ENCODE measurements around the gene EAPP. TPM values are rescaled to one million over a fixed set of nuclear protein-coding genes. Genes with fewer than 3 reads are reported as not detected.
"Not testable (repeated sequence)": the region's sequence is repeated elsewhere in the genome, so short reads cannot be mapped to it uniquely, and the experiment has no call there.

Gene EAPP
- total RNA-seq, 1 donor from 2014 or later: 10.1 TPM

DNA sequence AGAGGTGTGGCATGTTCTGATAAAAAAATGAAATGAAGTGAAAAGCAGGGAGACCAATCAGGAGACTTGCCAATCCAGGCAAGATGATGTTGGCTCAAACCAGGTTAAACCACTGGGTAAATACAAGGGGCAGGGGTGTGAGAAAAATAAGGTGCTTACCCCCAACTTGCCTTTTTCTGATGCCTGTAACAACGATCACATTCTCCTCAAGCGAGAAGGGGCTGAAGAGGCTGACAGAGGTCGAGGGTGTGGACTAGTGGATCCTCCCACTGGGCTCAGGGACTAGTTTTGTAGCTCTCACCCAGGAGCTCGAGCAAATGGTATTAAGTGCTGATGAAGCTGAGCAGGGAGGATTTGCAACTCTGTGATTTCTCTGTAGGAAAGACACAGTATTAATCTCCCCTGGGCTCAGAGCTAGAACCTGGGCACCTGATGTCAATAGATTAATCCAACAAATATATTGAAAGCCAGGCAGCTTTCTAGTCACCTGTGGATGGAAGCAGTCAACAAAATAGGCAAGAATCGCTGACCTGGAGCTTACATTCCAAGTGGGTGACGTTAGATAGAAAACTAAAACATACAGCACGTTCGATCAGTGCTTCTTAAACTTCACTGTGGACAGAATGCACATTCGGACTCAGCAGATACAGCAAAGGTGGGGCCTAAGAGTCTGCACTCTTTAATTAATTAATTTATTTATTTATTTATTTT is 15.2 kb upstream of the EAPP start:
- H3K27ac ChIP-seq: peak overlapping the region; percentile 74 to 76
- peak overlapping the region in 1 of 2 donors; percentile 19 for H3K4me3 ChIP-seq
- intact Hi-C loops (cut with DNase I): no loop called here
- peak in 1 of 2 donors; percentile 56 for DNase-seq (ENCODE audit: low spot score in 2 of 2)
- no peaks in the 10 kb centered on the region for H3K27me3 ChIP-seq
- H3K9me3 ChIP-seq: no peaks in the 10 kb centered on the region
- no peaks in the 10 kb centered on the region for H3K36me3 ChIP-seq
- H3K4me1 ChIP-seq: no peaks in the 10 kb centered on the region
- TF ChIP-seq, protein P1, sequence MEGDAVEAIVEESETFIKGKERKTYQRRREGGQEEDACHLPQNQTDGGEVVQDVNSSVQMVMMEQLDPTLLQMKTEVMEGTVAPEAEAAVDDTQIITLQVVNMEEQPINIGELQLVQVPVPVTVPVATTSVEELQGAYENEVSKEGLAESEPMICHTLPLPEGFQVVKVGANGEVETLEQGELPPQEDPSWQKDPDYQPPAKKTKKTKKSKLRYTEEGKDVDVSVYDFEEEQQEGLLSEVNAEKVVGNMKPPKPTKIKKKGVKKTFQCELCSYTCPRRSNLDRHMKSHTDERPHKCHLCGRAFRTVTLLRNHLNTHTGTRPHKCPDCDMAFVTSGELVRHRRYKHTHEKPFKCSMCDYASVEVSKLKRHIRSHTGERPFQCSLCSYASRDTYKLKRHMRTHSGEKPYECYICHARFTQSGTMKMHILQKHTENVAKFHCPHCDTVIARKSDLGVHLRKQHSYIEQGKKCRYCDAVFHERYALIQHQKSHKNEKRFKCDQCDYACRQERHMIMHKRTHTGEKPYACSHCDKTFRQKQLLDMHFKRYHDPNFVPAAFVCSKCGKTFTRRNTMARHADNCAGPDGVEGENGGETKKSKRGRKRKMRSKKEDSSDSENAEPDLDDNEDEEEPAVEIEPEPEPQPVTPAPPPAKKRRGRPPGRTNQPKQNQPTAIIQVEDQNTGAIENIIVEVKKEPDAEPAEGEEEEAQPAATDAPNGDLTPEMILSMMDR (IDR thresholded peaks at IDR 0.05): no peak

DNA sequence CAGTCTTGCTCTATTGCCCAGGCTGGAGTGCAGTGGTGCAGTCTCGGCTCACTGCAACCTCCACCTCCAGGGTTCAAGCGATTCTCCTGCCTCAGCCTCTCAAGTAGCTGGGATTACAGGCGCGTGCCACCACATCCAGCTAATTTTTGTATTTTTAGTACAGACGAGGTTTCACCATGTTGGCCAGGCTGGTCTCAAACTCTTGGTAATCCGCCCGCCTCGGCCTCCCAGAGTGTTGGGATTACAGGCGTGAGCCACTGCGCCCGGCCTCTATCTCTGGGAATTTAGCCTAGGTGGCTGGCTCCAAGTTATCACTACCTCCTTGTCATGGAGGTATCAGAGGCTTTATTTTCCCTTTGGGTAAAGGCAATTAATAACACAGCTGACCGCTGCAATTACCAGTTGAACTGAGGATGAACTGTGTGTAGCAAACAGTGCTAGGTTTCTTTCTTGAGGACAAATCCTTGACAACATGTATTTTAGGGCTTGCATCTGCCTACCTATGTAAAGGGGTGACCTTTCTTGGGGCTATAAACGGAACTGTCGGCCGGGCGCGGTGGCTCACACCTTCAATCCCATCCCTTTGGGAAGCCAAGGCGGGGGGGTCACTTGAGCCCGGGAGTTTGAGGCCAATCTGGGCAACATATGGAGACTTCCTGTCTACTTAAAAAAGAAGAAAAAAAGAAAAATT is 9.9 kb upstream of the EAPP start:
- H3K4me3 ChIP-seq; H3K36me3 ChIP-seq; H3K9me3 ChIP-seq; H3K4me1 ChIP-seq; H3K27me3 ChIP-seq; intact Hi-C loops (cut with DNase I): not testable (repeated sequence)
- peak in 1 of 2 donors; percentile 50 for DNase-seq (ENCODE audit: low spot score in 2 of 2)
- peak overlapping the region in 1 of 2 donors; percentile 71 for H3K27ac ChIP-seq

DNA sequence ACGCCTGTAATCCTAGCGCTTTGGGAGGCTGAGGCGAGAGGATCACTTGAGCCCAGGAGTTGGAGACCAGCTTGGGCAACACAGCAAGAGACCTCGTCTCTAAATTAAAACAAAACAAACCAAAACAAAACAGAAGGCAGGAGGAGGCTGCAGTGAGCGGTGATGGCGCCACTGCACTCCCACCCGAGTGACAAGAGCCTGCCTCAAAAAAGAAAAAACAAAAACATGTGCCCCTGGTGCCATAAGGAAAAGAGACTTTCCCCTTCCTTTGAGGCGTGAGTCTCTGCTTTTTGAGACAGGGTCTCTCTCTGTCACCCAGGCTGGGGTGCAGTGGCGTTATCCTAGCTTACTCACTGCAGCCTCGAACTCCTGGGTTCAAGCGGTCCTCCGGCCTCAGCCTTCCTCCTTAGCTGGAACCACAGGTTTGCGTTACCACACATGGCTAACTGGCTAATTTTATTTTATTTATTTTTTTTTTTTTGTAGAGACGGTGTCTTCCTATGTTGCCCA is 9.0 kb upstream of the EAPP start:
- Histone ChIP-seq H3K27ac (peak overlapping the region; percentile 46 to 71), H3K9me3 (no peaks in the 10 kb centered on the region), H3K36me3 (no peaks in the 10 kb centered on the region), H3K4me3 (no peak overlapping the region), H3K27me3 (no peaks in the 10 kb centered on the region), H3K4me1 (no peaks in the 10 kb centered on the region)
- peak in 1 of 2 donors; percentile 48 for DNase-seq (ENCODE audit: low spot score in 2 of 2)
- TF ChIP-seq, protein P1 (IDR thresholded peaks at IDR 0.05): no peak
- intact Hi-C loops (cut with DNase I): no loop called here

DNA sequence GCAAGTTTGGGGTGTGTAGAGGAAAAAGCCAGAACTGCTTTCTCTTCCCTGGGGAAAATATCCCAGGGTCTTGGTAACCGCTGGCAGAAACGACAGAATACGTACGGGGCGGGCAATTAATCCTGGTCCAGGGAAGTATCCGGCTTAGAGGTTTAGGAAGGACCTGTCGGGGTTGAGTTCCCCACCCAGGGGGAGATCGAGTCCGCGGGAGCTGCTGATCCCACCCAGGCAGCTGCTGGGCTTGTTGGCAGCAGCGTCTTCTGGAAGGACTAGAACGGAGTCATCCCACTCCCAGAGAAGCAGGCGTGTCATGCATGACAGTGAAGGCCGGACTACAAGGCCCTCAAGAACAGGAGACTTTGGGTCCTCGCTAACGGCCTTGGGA is 7.6 kb upstream of the EAPP start:
- intact Hi-C loops (cut with DNase I); H3K27ac ChIP-seq; H3K4me1 ChIP-seq; H3K36me3 ChIP-seq; H3K9me3 ChIP-seq; DNase-seq (ENCODE audit: low spot score in 2 of 2); H3K4me3 ChIP-seq; H3K27me3 ChIP-seq: not testable (repeated sequence)

DNA sequence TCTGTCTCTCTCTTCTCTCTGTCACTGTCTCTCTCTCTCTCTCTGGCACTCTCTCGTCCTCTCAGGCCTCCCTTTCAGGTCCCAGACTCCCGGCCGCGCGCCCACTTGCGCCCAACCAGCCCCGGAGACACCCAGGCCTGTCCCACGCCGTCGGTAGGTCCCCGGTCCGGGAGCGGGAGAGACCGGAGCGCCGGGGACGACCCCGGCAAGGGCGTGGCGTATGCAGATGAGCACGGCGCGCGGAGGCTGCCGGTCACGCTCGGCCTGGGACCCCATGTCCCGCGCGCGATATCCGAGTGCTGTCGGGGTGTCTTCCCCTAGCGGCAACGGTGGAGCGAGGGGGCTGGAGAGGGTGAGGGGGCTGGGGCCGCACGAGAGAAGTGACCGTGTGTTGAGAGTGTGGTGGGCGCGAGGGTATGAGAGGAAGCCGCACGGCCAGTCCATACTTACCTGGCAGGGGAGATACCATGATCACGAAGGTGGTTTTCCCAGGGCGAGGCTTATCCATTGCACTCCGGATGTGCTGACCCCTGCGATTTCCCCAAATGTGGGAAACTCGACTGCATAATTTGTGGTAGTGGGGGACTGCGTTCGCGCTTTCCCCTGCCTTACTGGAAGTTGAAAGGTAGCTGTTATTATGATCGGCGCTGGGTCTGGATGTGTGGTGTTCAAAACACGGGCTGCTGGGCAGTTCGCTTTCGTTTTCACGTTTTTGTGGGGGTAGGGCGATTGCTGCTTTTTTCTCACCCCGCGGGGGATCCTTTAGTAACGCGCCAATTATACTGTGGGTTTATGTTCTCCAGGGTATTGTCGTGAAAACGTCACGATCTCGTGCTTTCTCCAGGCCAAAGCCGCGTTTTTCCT is 7.0 kb upstream of the EAPP start:
- DNase-seq (ENCODE audit: low spot score in 2 of 2); H3K4me1 ChIP-seq; H3K4me3 ChIP-seq; H3K9me3 ChIP-seq; H3K36me3 ChIP-seq; H3K27me3 ChIP-seq; H3K27ac ChIP-seq; intact Hi-C loops (cut with DNase I): not testable (repeated sequence)

DNA sequence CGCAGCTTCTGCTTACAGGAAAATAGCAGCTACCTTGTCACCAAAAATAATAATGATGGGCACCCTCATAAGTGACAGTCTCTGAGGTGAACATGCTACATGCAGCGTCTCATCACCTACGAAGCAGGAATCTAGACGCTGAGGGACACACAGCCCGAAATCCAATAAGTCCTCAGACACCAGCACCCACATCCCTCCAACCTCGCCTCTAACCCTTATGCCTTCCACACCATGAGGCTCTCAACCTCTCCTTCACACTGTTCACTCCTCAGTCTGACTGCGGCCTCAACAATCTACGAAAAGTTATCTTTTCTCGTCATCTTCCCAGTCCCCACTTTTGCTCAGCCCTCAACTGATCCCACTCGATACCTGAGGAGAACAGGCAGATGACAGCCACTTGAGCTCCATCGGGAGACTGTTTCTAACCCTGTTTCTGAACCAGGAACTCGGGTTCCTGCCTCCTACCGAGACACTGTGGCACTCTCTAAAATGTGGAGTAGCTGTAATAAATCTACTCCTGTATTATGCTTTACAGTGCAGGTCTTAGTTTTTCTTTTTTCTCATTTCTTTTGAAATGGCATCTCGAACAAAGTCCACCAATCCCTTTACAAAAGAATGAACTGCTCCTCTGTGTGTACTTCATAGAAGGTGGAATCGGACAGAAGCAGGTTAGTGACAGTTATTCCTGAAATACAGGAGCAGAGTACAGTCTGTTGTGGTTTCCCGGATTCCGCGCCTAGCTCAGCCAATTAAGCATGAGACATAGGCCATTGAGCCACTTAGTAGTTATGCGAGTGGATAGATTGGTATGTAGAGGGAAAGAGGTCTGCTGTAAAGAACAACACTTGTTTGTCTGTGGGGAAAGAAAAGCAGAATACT is 919 bp upstream of the EAPP start:
- Histone ChIP-seq H3K4me3 (peak overlapping the region; percentile 75 to 86), H3K27ac (peak overlapping the region; percentile 92)
- H3K9me3 ChIP-seq; DNase-seq (ENCODE audit: low spot score in 2 of 2); H3K27me3 ChIP-seq; H3K4me1 ChIP-seq; intact Hi-C loops (cut with DNase I); H3K36me3 ChIP-seq: not testable (repeated sequence)

DNA sequence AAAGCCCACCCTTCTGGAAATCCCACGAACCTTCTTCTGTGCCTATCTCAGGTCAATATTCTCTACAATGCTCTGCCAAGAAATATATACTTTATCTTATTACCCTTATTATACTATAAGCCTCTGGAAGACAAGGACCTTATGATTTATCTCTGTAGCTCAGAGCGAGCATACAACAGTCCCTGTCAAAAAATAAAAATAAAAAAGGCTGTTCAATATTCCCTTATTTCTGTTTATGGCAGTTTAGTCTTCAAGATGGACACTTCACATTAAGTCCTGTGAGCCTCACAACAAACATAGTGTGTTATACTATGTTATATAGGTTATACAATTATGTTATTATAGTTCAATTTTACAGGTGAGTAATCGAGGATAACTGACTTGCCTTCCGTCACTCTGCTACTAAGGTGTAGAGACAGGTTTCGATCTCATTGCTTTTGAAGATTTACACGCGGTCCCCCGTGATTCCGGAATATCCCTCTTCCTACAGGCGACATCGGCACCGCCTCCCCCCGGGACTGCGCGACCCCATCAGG is 562 bp downstream of the EAPP start:
- peak overlapping the region; percentile 92 for H3K27ac ChIP-seq
- peaks cover 2 to 3% of the 10 kb centered on the region in 2 donors for H3K4me1 ChIP-seq
- H3K36me3 ChIP-seq: peaks cover 11 to 20% of the 10 kb centered on the region in 2 donors
- TF ChIP-seq, protein P1 (IDR thresholded peaks at IDR 0.05): no peak
- H3K9me3 ChIP-seq: no peaks in the 10 kb centered on the region
- H3K4me3 ChIP-seq: peak overlapping the region; percentile 75 to 86
- H3K27me3 ChIP-seq: no peaks in the 10 kb centered on the region
- intact Hi-C loops (cut with DNase I): loop anchor here (5.0 to 10.0 kb wide), 6 partner anchors 77 to 866 kb away; partner anchors contain the start of genes CFL2, NFKBIA, SNX6 and SPTSSA
- no peak for DNase-seq (ENCODE audit: low spot score in 2 of 2)

DNA sequence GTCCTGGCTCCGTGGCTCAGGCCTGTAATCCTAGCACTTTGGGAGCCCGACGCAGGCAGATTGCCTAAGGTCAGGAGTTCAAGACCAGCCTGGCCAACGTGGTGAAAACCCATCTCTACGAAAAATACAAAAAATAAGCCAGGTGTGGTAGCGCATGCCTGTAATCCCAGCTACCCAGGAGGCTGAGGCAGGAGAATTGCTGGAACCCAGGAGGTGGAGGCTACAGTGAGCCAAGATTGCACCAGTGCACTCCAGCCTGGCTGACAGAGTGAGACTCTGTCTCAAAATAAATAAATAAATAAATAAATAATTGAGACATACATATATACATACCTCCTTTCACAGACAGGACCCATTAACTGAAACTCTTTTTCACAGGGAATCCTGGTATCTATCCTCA is 1.4 kb downstream of the EAPP start:
- not testable (repeated sequence) for DNase-seq (ENCODE audit: low spot score in 2 of 2); H3K9me3 ChIP-seq; H3K4me1 ChIP-seq; H3K27me3 ChIP-seq
- Histone ChIP-seq H3K36me3 (peaks cover 13 to 29% of the 10 kb centered on the region in 2 donors), H3K27ac (peak overlapping the region; percentile 92), H3K4me3 (peak overlapping the region; percentile 75 to 86)
- intact Hi-C loops (cut with DNase I): loop anchor here (5.0 to 10.0 kb wide), 6 partner anchors 76 to 867 kb away; partner anchors contain the start of genes CFL2, NFKBIA, SNX6 and SPTSSA
